ENCODE measurements around the gene USP6NL.

DNA sequence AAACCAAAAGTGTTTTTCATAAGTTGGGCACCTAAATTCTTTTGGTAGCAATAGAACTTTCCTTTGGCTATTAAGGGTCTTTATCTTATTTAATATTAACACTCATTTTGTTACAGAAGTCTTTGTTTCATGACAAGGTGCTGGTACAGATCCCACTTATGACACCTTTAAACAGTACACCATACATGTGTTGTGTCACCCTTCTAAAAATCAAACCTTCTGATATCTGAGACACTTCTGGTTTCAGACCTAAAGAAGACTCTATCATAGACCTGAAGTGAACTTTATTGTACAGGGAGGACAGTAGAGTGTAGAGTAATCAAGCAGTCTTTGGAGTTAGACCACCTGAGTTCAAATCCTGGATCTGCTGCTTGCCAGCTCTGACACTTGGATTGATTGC is 5.8 kb upstream of the USP6NL start:
- TF ChIP-seq EZH2 (IDR thresholded peaks at IDR 0.05) (no peak), POLR2AphosphoS5 (IDR thresholded peaks at IDR 0.05; ENCODE audit: borderline replicate concordance, low read depth, low read length) (no peak)

Data from SK-N-MC (cell line).